ENCODE data around the gene KLHL29. TPM values are rescaled to one million over a fixed set of nuclear protein-coding genes. Genes with fewer than 3 reads are reported as not detected.

Gene KLHL29
- total and polyA plus RNA-seq, 9 donors, result 3.0 to 6.6 (median 3.9) TPM

DNA sequence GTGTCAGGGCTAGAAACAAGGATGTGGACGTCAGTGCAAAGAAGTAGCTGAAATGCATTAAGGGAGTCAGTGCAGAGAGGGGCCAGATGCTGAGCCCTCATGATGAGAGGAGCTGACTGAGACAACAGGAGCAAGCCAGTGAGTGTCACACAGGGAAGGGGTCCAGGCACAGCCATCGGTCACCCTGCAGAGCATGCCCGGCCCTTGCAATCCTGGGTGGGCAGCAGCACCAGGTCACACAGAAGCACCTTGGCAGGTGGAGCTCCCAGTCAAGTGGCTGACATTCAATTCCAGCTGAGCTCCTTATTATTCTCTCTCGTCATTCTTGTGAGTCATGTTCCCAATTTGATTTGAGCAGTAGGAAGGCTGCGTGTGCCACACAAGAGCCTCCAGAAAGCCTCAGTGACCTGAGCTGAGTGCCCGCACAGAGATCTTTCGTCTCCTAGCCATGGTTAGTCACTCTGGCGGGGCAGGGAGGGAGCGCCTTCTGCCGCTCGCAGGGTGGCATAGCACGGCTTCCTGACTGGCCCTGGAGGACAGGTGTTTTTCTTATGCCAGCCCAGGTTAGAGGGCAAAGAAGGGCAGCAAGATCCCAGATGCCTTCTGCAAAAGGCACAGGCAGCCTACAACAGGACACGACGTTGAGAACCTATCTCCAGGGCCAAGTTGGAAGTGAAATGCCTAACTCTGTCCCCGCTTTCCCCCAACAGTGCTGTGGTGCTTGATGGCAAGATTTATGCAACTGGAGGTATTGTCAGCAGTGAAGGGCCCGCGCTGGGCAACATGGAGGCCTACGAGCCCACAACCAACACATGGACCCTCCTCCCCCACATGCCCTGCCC, 321.0 kb downstream of the KLHL29 start:
- H3K27me3 ChIP-seq, result no peaks in the 10 kb centered on the region
- TF ChIP-seq, protein P1, sequence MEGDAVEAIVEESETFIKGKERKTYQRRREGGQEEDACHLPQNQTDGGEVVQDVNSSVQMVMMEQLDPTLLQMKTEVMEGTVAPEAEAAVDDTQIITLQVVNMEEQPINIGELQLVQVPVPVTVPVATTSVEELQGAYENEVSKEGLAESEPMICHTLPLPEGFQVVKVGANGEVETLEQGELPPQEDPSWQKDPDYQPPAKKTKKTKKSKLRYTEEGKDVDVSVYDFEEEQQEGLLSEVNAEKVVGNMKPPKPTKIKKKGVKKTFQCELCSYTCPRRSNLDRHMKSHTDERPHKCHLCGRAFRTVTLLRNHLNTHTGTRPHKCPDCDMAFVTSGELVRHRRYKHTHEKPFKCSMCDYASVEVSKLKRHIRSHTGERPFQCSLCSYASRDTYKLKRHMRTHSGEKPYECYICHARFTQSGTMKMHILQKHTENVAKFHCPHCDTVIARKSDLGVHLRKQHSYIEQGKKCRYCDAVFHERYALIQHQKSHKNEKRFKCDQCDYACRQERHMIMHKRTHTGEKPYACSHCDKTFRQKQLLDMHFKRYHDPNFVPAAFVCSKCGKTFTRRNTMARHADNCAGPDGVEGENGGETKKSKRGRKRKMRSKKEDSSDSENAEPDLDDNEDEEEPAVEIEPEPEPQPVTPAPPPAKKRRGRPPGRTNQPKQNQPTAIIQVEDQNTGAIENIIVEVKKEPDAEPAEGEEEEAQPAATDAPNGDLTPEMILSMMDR (IDR thresholded peaks at IDR 0.05), result no peak
- TF ChIP-seq POLR2A (IDR thresholded peaks at IDR 0.05) (no peak), EP300 (IDR thresholded peaks at IDR 0.05) (no peak)
- peak in 2 of 5 donors; percentile 5 to 11 for DNase-seq
- H3K9me3 ChIP-seq, result no peaks in the 10 kb centered on the region
- H3K4me3 ChIP-seq, result no peak overlapping the region
- peaks cover 8% of the 10 kb centered on the region for H3K4me1 ChIP-seq (ENCODE audit: insufficient read depth)
- intact Hi-C loops (cut with DNase I), result loop anchor here in 1 of 4 donors (1.0 kb wide), 1 partner anchor 31 kb away; no protein-coding TSS in a partner anchor
- no peak overlapping the region for H3K27ac ChIP-seq
- WGBS, 3 donors, result 93 to 96% (median 95%) methylated on average over 18 of the region's 18 CpGs
- H3K36me3 ChIP-seq, result no peaks in the 10 kb centered on the region

DNA sequence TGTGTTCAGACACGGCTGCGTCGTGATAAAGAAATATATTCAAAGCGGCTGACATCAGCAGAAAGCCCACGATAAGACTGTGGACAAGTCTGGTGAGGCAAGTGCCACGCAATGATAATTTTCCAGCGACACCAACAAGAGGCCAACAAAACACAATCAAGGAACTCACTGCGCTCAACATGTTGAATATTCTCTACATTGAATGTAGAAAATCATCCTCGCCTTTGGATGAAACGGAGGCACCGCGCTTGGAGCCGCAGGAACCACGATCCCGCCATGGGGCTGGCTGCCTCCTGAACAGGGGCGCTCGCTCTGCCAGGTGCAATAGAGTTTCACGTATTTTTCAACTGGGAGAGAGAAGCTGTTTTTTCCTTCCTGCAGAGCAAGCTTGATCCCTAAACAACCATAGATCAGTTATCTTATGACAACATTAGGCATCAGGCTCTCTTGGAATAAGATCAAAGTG, 321.7 kb downstream of the KLHL29 start:
- intact Hi-C loops (cut with DNase I), result no loop called here
- no peaks in the 10 kb centered on the region for H3K36me3 ChIP-seq

DNA sequence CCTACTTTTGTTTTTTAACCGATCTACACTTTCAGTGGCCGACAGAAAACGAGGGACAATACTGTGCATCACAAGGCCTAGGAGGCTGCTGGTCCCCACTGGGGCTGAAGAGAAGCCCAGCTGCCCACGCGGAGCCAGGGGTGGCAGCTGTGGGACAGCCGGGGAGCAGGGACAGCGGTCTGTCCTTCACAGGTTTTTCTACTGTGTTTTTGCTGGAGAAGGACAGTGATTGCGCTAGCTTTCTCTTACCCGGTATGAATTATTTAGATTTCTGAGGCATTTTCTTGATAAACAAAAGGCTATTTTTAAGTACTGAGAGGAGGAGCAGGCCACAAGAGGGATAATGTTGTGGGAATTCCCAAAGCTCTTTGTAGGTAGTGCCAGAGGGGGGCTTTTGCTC, 322.1 kb downstream of the KLHL29 start:
- H3K4me1 ChIP-seq (ENCODE audit: insufficient read depth), result peaks cover 12% of the 10 kb centered on the region
- H3K27ac ChIP-seq, result peak overlapping the region in 1 of 2 donors; percentile 76
- H3K9me3 ChIP-seq, result no peaks in the 10 kb centered on the region
- no peak overlapping the region for H3K4me3 ChIP-seq
- no peaks in the 10 kb centered on the region for H3K36me3 ChIP-seq
- peak in 1 of 5 donors; percentile 38 for DNase-seq
- 16 to 52% (median 17%) methylated on average over 9 of the region's 9 CpGs for WGBS, 3 donors
- H3K27me3 ChIP-seq, result no peaks in the 10 kb centered on the region
- intact Hi-C loops (cut with DNase I), result no loop called here
- no peak for TF ChIP-seq POLR2A (IDR thresholded peaks at IDR 0.05)
- TF ChIP-seq EP300 (IDR thresholded peaks at IDR 0.05), result no peak
- TF ChIP-seq, protein P1 (IDR thresholded peaks at IDR 0.05), result no peak

More for the DNA sequence above, 321.7 kb downstream of the KLHL29 start:
- Histone ChIP-seq H3K4me3 (no peak overlapping the region), H3K9me3 (no peaks in the 10 kb centered on the region), H3K27me3 (no peaks in the 10 kb centered on the region), H3K4me1 (ENCODE audit: insufficient read depth) (peaks cover 8% of the 10 kb centered on the region), H3K27ac (peak overlapping the region in 1 of 2 donors; percentile 76)
- WGBS, 3 donors, result 82 to 94% (median 88%) methylated on average over 18 of the region's 18 CpGs
- TF ChIP-seq POLR2A (IDR thresholded peaks at IDR 0.05) (no peak), EP300 (IDR thresholded peaks at IDR 0.05) (no peak)
- TF ChIP-seq, protein P1 (IDR thresholded peaks at IDR 0.05), result no peak
- peak in 2 of 5 donors; percentile 11 to 34 for DNase-seq

DNA sequence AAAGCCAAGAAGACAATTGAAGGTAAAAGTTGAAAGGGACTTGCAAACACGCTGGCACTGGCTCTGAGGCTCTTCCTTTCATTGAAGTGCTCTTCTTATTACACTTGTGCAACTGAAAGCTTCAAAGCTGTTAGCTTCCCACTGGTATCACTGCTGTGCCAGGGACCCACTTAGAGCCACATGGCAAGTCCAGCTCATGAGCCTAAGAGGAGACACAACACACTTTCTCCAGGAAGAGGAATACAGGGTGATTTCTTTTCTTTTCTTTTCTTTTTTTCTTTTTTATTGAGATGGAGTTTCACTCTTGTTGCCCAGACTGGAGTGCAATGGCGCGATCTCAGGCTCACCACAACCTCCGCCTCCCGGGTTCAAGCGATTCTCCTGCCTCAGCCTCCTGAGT, 323.8 kb downstream of the KLHL29 start:
- H3K4me1 ChIP-seq (ENCODE audit: insufficient read depth), result peaks cover 14% of the 10 kb centered on the region
- intact Hi-C loops (cut with DNase I), result no loop called here
- H3K36me3 ChIP-seq, result no peaks in the 10 kb centered on the region
- no peaks in the 10 kb centered on the region for H3K9me3 ChIP-seq
- TF ChIP-seq, protein P1 (IDR thresholded peaks at IDR 0.05), result no peak
- no peak for TF ChIP-seq EP300 (IDR thresholded peaks at IDR 0.05)
- no peak for TF ChIP-seq POLR2A (IDR thresholded peaks at IDR 0.05)
- H3K27ac ChIP-seq, result no peak overlapping the region
- no peak overlapping the region for H3K4me3 ChIP-seq
- DNase-seq, result no peak
- H3K27me3 ChIP-seq, result no peaks in the 10 kb centered on the region
- WGBS, 3 donors, result 89 to 100% (median 99%) methylated on average over 6 of the region's 6 CpGs

All from ovary (tissue), 9 donors.